Raji (cell line): ENCODE data around the gene TUT7.

ENCODE experiments used
- POLR2A ChIP-seq: IDR thresholded peaks from 2 replicates; pipeline ENCODE4 v1.6.1; 2011; ENCODE audit warnings: low read depth, low read length, control low read depth; ENCODE audit not compliant: insufficient read depth

TUT7 gene

GRCh38 chr9:86353655-86354010, 577 bp downstream of the TUT7 start:
- TF ChIP-seq POLR2A, result no peak

GRCh38 chr9:86352440-86353077, 1.7 kb downstream of the TUT7 start:
- no peak for TF ChIP-seq POLR2A

GRCh38 chr9:86351880-86352279, 2.3 kb downstream of the TUT7 start:
- TF ChIP-seq POLR2A, result no peak

GRCh38 chr9:86350006-86350760, 4.0 kb downstream of the TUT7 start:
- peak; percentile 34; the same call in 1 of the 2 replicates for TF ChIP-seq POLR2A

GRCh38 chr9:86349271-86349670, 4.9 kb downstream of the TUT7 start:
- no peak for TF ChIP-seq POLR2A

GRCh38 chr9:86347991-86348390, 6.2 kb downstream of the TUT7 start:
- TF ChIP-seq POLR2A, result no peak

GRCh38 chr9:86344818-86345217, 9.4 kb downstream of the TUT7 start:
- no peak for TF ChIP-seq POLR2A

GRCh38 chr9:86342269-86342668, 11.9 kb downstream of the TUT7 start:
- TF ChIP-seq POLR2A, result no peak

- no peak for TF ChIP-seq POLR2A
Measured at GRCh38 chr9:86341007-86341491, 13.2 kb downstream of the TUT7 start.

- TF ChIP-seq POLR2A, result no peak
Measured at GRCh38 chr9:86340356-86341006, 13.7 kb downstream of the TUT7 start.

GRCh38 chr9:86337469-86338108, 16.6 kb downstream of the TUT7 start:
- TF ChIP-seq POLR2A, result peak; percentile 45; the same call in 1 of the 2 replicates

- TF ChIP-seq POLR2A, result no peak
Measured at GRCh38 chr9:86336058-86336457, 18.2 kb downstream of the TUT7 start.

GRCh38 chr9:86333651-86334050, 20.6 kb downstream of the TUT7 start:
- no peak for TF ChIP-seq POLR2A

- TF ChIP-seq POLR2A, result no peak
Measured at GRCh38 chr9:86330186-86330585, 24.0 kb downstream of the TUT7 start.

- TF ChIP-seq POLR2A, result no peak
Measured at GRCh38 chr9:86329649-86330048, 24.6 kb downstream of the TUT7 start.
